ENCODE results near the gene ADAM30.

Gene ADAM30

GRCh38 chr1:119903443-119903835, 7.1 kb upstream of the ADAM30 start:
- Histone ChIP-seq H4K20me1 (ENCODE audit: insufficient read depth, low read length) (no peaks in the 10 kb centered on the region), H3K27ac (ENCODE audit: low read length) (no peak overlapping the region), H2AFZ (ENCODE audit: low read depth, low read length) (no peak overlapping the region), H3K27me3 (ENCODE audit: low read depth, low read length) (peaks cover 34% of the 10 kb centered on the region), H3K9ac (ENCODE audit: low read length) (no peak overlapping the region), H3K79me2 (ENCODE audit: low read length) (no peaks in the 10 kb centered on the region), H3K9me3 (ENCODE audit: insufficient read depth, low read length) (peaks cover 6% of the 10 kb centered on the region; the same call in 1 of the 2 replicates), H3K36me3 (replicated peaks; ENCODE audit: low read depth, low read length) (no peaks in the 10 kb centered on the region), H3K4me3 (ENCODE audit: low read length) (no peak overlapping the region), H3K4me1 (ENCODE audit: low read length) (no peaks in the 10 kb centered on the region), H3K4me2 (ENCODE audit: low read length) (no peak overlapping the region)
- TF ChIP-seq CTCF (IDR thresholded peaks at IDR 0.05; ENCODE audit: low read depth, low read length): no peak

- Histone ChIP-seq H2AFZ (ENCODE audit: low read depth, low read length) (no peak overlapping the region), H4K20me1 (ENCODE audit: insufficient read depth, low read length) (no peaks in the 10 kb centered on the region), H3K27ac (ENCODE audit: low read length) (no peak overlapping the region), H3K9me3 (ENCODE audit: insufficient read depth, low read length) (peaks cover 6% of the 10 kb centered on the region; the same call in 1 of the 2 replicates), H3K4me1 (ENCODE audit: low read length) (no peaks in the 10 kb centered on the region), H3K79me2 (ENCODE audit: low read length) (no peaks in the 10 kb centered on the region), H3K4me2 (ENCODE audit: low read length) (no peak overlapping the region), H3K9ac (ENCODE audit: low read length) (no peak overlapping the region), H3K4me3 (ENCODE audit: low read length) (no peak overlapping the region), H3K36me3 (replicated peaks; ENCODE audit: low read depth, low read length) (no peaks in the 10 kb centered on the region), H3K27me3 (ENCODE audit: low read depth, low read length) (peaks cover 39% of the 10 kb centered on the region)
- TF ChIP-seq EZH2phosphoT487 (IDR thresholded peaks at IDR 0.05; ENCODE audit: low read depth): no peak
- no peak for TF ChIP-seq CTCF (IDR thresholded peaks at IDR 0.05; ENCODE audit: low read depth, low read length)
Measured at GRCh38 chr1:119902775-119903442, 6.6 kb upstream of the ADAM30 start.

DNA sequence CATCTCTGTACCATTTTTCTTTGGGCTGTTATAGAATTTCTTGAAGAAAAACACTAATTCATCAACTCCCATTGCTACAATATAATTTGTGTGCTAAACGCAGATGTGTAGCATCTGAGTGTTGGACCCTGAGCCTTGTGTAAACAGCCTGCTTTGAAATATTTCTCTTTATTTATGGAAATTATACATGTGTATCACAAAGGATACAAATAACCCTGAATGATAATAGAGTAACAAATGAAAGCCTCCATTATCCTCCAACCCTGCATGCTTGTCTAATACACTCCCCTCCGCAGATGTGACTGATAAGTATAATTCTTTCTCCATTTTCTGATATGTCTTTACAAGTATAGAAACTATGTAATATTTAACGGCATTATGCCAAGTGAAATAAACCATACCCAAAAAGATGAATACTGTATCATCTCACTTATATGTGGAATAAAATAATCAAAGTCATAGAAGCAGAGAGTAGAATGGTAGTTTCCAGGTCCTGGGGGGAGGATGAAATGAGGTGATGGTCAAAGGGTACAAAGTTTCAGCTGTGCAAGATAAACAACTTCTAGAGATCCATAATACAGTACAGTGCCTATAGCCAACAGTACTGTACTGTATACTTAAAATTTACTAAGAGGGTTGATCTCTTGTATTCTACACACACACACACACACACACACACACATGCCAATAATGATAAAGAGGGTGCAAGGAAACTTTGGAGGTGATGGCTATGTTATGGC, 2.8 kb upstream of the ADAM30 start:
- Histone ChIP-seq H3K27ac (ENCODE audit: low read length) (no peak overlapping the region), H2AFZ (ENCODE audit: low read depth, low read length) (no peak overlapping the region), H3K4me2 (ENCODE audit: low read length) (no peak overlapping the region), H3K27me3 (ENCODE audit: low read depth, low read length) (peaks cover 47% of the 10 kb centered on the region), H3K4me1 (ENCODE audit: low read length) (no peaks in the 10 kb centered on the region), H3K79me2 (ENCODE audit: low read length) (no peaks in the 10 kb centered on the region), H3K36me3 (replicated peaks; ENCODE audit: low read depth, low read length) (no peaks in the 10 kb centered on the region), H4K20me1 (ENCODE audit: insufficient read depth, low read length) (no peaks in the 10 kb centered on the region), H3K9ac (ENCODE audit: low read length) (no peak overlapping the region), H3K4me3 (ENCODE audit: low read length) (no peak overlapping the region), H3K9me3 (ENCODE audit: insufficient read depth, low read length) (no peaks in the 10 kb centered on the region)
- TF ChIP-seq EZH2phosphoT487 (IDR thresholded peaks at IDR 0.05; ENCODE audit: low read depth) (no peak), CTCF (IDR thresholded peaks at IDR 0.05; ENCODE audit: low read depth, low read length) (no peak)

GRCh38 chr1:119898530-119898929, 2.2 kb upstream of the ADAM30 start:
- Histone ChIP-seq H3K36me3 (replicated peaks; ENCODE audit: low read depth, low read length) (no peaks in the 10 kb centered on the region), H3K4me3 (ENCODE audit: low read length) (no peak overlapping the region), H3K27me3 (ENCODE audit: low read depth, low read length) (peaks cover 43% of the 10 kb centered on the region), H3K79me2 (ENCODE audit: low read length) (no peaks in the 10 kb centered on the region), H3K27ac (ENCODE audit: low read length) (no peak overlapping the region), H3K9me3 (ENCODE audit: insufficient read depth, low read length) (no peaks in the 10 kb centered on the region), H3K4me2 (ENCODE audit: low read length) (no peak overlapping the region), H3K4me1 (ENCODE audit: low read length) (no peaks in the 10 kb centered on the region), H3K9ac (ENCODE audit: low read length) (no peak overlapping the region), H4K20me1 (ENCODE audit: insufficient read depth, low read length) (no peaks in the 10 kb centered on the region), H2AFZ (ENCODE audit: low read depth, low read length) (no peak overlapping the region)
- no peak for TF ChIP-seq EZH2phosphoT487 (IDR thresholded peaks at IDR 0.05; ENCODE audit: low read depth)
- no peak for TF ChIP-seq CTCF (IDR thresholded peaks at IDR 0.05; ENCODE audit: low read depth, low read length)
